Panc1 (cell line): Measurements from ENCODE around the gene CTR9. TPM values are rescaled to one million over a fixed set of nuclear protein-coding genes. Genes with fewer than 3 reads are reported as not detected.
A peak's percentile ranks its signal among the peaks of the same experiment; 100 is the strongest.

ENCODE experiments used
- ATAC-seq: fragments of 200-7000 bp; cut with Tn5 transposase; 2 replicates; pipeline ENCODE4 v1.9.1; 2020; ENCODE audit warnings: mild to moderate bottlenecking, moderate library complexity
- BruUV-seq: library from RNA; stranded (reverse); fragments of 400-500 nt; replicated peaks from 2 replicates; lab custom pipeline; 2021; lab: Mats Ljungman, UMichigan
- CTCF ChIA-PET: fragments of 300-600 bp; sonication (Branson Sonifier 250); formaldehyde crosslinking; loops from one replicate; lab custom pipeline; 2022; ENCODE audit warnings: antibody characterized with exemption; lab: Charles Lee
- POLR2A ChIA-PET: fragments of 300-600 bp; sonication (Branson Sonifier 250); formaldehyde crosslinking; loops from one replicate; lab custom pipeline; 2022; ENCODE audit warnings: antibody characterized with exemption; lab: Charles Lee
- DNase-seq: peaks from one replicate; pipeline ENCODE4 v3.0.0-alpha.2; 2010; ENCODE audit warnings: low read depth, low spot score
- H3K27ac ChIP-seq: 2 replicates; pipeline ENCODE4 v1.5.1; 2011; ENCODE audit warnings: mild to moderate bottlenecking, low read length, inconsistent platforms
- H3K27me3 ChIP-seq: fragments of 200-500 bp; sonication (Bioruptor generic); 2 replicates; pipeline ENCODE4 v1.6.0; 2014; ENCODE audit warnings: low read length, inconsistent platforms; ENCODE audit not compliant: control insufficient read depth, insufficient read depth
- H3K36me3 ChIP-seq: fragments of 200-500 bp; sonication (Bioruptor generic); 2 replicates; pipeline ENCODE4 v1.5.1; 2014; ENCODE audit warnings: inconsistent platforms, mild to moderate bottlenecking, low read length, moderate library complexity; ENCODE audit not compliant: control insufficient read depth, insufficient read depth
- H3K4me1 ChIP-seq: 2 replicates; pipeline ENCODE4 v1.5.1; 2011; ENCODE audit warnings: inconsistent platforms, mild to moderate bottlenecking, low read length, moderate library complexity; ENCODE audit not compliant: control insufficient read depth, insufficient read depth
- H3K4me3 ChIP-seq, 2 experiments: 2 replicates each; pipeline ENCODE4 v1.5.1; 2011 to 2012; ENCODE audit warnings: low read depth in 2 of 2, low read length in 2 of 2, mild to moderate bottlenecking in 2 of 2, inconsistent platforms in 1 of 2, moderate library complexity in 1 of 2
- H3K9me3 ChIP-seq: fragments of 200-500 bp; sonication (Bioruptor generic); 2 replicates; pipeline ENCODE4 v1.5.1; 2014; ENCODE audit warnings: low read depth, mild to moderate bottlenecking, inconsistent platforms, low read length, moderate library complexity; ENCODE audit not compliant: control insufficient read depth, insufficient read depth
- POLR2AphosphoS5 ChIP-seq: IDR thresholded peaks from 2 replicates; pipeline ENCODE4 v1.6.1; 2012; ENCODE audit warnings: mild to moderate bottlenecking, low read depth, low read length, moderate library complexity
- SIN3A ChIP-seq: IDR thresholded peaks from 2 replicates; pipeline ENCODE4 v1.6.1; 2012; ENCODE audit warnings: low read depth, mild to moderate bottlenecking, low read length, moderate library complexity, borderline replicate concordance; ENCODE audit not compliant: insufficient read depth
- TCF7L2 ChIP-seq: IDR thresholded peaks from 2 replicates; pipeline ENCODE4 v1.6.1; 2011; ENCODE audit warnings: mild to moderate bottlenecking, low read depth, low read length, inconsistent platforms
- in situ Hi-C: cut with HindIII; loops from 2 replicates; pipeline ENCODE4 v1.10.0; 2016; ENCODE audit warnings: low sequenced_read_pairs, low pct_unique_long_range_greater_than_20kb
- intact Hi-C: fragments of 100-400 bp; cut with micrococcal nuclease; formaldehyde crosslinking; loops from one replicate; pipeline ENCODE4 v1.10.0; 2022; ENCODE audit not compliant: unreplicated experiment
- total RNA-seq: library from RNA; stranded (reverse); gene quantifications from one replicate; pipeline ENCODE4 v1.2.1, GENCODE V29; 2021; ENCODE audit not compliant: unreplicated experiment
- TF ChIP-seq, protein P1 (sequence below), 2 experiments: IDR thresholded peaks; 2 replicates each; pipeline ENCODE4 v1.6.1; 2011 to 2012; ENCODE audit warnings: low read depth in 2 of 2, control low read depth in 1 of 2, low read length in 1 of 2, mild to moderate bottlenecking in 1 of 2, moderate library complexity in 1 of 2; ENCODE audit not compliant: insufficient read depth in 1 of 2
- TF ChIP-seq, protein P2 (sequence below): fragments of 450-650 bp; IDR thresholded peaks from 2 replicates; pipeline ENCODE4 v1.5.1; 2017; ENCODE audit warnings: mild to moderate bottlenecking

Gene CTR9
- total RNA-seq, 1 experiment from 2014 or later: 60.1 TPM

DNA sequence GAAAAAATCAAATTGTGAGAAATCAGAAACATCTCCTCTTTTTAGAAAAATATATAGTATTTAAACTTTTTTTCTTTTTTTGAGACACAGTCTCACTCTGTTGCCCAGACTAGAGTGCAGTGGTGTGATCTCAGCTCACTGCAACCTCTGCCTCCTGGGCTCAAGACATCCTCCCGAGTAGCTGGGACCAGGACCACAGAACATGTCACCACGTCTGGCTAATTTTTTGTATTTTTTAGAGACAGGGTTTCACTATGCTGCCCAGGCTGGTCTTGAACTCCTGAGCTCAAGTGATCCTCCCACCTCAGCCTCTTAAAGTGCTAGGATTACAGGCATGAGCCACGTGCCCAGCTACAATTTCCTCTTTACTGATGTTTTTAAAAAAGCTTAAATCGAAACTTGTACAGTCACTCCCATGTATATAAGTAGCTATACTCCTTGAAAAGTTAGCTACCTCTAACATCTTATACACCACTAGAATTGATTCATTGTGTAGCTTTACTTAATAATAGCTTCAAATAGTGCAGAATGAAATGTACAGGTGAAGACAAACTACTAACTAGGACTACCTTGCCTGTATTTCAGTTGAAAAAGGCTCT lies 47.4 kb downstream of the CTR9 start:
- DNase-seq: no peak
- Histone ChIP-seq H3K4me1 (peaks cover 45% of the 10 kb centered on the region), H3K36me3 (peaks cover 71% of the 10 kb centered on the region), H3K9me3 (no peaks in the 10 kb centered on the region), H3K27ac (peak overlapping the region; percentile 3; the same call in 1 of the 2 replicates), H3K27me3 (no peaks in the 10 kb centered on the region), H3K4me3 (no peak overlapping the region)
- POLR2A ChIA-PET: interaction anchor here (0.6 to 1.1 kb wide), 5 partner anchors 11 to 186 kb away, joined by 3 to 8 read pairs (median 5); no protein-coding TSS in a partner anchor
- no peak for ATAC-seq
- CTCF ChIA-PET: interaction anchor here (0.7 to 1.3 kb wide), 2 partner anchors 28 to 53 kb away, joined by 7 to 10 read pairs; no protein-coding TSS in a partner anchor
- in situ Hi-C loops: no loop called here
- TF ChIP-seq, protein P1, sequence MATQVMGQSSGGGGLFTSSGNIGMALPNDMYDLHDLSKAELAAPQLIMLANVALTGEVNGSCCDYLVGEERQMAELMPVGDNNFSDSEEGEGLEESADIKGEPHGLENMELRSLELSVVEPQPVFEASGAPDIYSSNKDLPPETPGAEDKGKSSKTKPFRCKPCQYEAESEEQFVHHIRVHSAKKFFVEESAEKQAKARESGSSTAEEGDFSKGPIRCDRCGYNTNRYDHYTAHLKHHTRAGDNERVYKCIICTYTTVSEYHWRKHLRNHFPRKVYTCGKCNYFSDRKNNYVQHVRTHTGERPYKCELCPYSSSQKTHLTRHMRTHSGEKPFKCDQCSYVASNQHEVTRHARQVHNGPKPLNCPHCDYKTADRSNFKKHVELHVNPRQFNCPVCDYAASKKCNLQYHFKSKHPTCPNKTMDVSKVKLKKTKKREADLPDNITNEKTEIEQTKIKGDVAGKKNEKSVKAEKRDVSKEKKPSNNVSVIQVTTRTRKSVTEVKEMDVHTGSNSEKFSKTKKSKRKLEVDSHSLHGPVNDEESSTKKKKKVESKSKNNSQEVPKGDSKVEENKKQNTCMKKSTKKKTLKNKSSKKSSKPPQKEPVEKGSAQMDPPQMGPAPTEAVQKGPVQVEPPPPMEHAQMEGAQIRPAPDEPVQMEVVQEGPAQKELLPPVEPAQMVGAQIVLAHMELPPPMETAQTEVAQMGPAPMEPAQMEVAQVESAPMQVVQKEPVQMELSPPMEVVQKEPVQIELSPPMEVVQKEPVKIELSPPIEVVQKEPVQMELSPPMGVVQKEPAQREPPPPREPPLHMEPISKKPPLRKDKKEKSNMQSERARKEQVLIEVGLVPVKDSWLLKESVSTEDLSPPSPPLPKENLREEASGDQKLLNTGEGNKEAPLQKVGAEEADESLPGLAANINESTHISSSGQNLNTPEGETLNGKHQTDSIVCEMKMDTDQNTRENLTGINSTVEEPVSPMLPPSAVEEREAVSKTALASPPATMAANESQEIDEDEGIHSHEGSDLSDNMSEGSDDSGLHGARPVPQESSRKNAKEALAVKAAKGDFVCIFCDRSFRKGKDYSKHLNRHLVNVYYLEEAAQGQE (IDR thresholded peaks at IDR 0.05; ENCODE audit: insufficient read depth in 1 of 2, low read depth in 2 of 2, low read length in 1 of 2): no peak
- TF ChIP-seq, protein P2, sequence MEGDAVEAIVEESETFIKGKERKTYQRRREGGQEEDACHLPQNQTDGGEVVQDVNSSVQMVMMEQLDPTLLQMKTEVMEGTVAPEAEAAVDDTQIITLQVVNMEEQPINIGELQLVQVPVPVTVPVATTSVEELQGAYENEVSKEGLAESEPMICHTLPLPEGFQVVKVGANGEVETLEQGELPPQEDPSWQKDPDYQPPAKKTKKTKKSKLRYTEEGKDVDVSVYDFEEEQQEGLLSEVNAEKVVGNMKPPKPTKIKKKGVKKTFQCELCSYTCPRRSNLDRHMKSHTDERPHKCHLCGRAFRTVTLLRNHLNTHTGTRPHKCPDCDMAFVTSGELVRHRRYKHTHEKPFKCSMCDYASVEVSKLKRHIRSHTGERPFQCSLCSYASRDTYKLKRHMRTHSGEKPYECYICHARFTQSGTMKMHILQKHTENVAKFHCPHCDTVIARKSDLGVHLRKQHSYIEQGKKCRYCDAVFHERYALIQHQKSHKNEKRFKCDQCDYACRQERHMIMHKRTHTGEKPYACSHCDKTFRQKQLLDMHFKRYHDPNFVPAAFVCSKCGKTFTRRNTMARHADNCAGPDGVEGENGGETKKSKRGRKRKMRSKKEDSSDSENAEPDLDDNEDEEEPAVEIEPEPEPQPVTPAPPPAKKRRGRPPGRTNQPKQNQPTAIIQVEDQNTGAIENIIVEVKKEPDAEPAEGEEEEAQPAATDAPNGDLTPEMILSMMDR: no peak
- TF ChIP-seq SIN3A (no peak), TCF7L2 (no peak), POLR2AphosphoS5 (no peak)
- no TSS peak for BruUV-seq
- intact Hi-C loops: no loop called here

DNA sequence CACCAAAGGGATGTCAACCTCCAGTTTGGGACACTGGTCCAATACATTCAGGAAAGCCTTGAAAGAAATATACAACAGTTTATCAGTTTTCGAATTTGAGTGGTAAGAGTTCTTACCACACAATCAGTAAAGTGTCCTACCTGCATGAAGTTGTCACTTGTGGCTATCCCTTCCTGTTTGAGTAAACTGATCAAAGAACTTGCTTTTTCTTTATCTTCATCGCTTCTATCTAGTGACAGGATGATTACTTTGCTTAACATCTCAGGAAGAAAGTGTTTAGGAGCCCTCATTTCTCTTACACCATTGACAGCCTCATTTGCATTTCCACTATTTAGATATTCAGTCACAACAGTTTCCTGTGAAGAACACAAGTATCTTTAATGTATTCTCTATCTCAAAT lies 49.2 kb downstream of the CTR9 start:
- TF ChIP-seq TCF7L2: no peak
- TF ChIP-seq, protein P1 (IDR thresholded peaks at IDR 0.05; ENCODE audit: insufficient read depth in 1 of 2, low read depth in 2 of 2, low read length in 1 of 2): no peak
- TF ChIP-seq POLR2AphosphoS5: 0 out of 2 replicates have a peak, but pooled peaks have one; percentile 24
- no peak for DNase-seq
- CTCF ChIA-PET: no interaction called here
- intact Hi-C loops (no loop called here), in situ Hi-C loops (no loop called here)
- TSS peak; percentile 51 for BruUV-seq
- peaks cover 90% of the 10 kb centered on the region for H3K36me3 ChIP-seq
- H3K27ac ChIP-seq: peak overlapping the region; percentile 5; the same call in 1 of the 2 replicates
- H3K9me3 ChIP-seq: no peaks in the 10 kb centered on the region
- H3K4me3 ChIP-seq: no peak overlapping the region
- POLR2A ChIA-PET: interaction anchor here (1.6 kb wide), 1 partner anchor 9 kb away, joined by 4 read pairs; the partner anchor contains the start of gene EIF4G2
- peaks cover 57% of the 10 kb centered on the region for H3K4me1 ChIP-seq
- no peaks in the 10 kb centered on the region for H3K27me3 ChIP-seq
- no peak for ATAC-seq
